ENCODE results near the gene SULT4A1. TPM values are rescaled to one million over a fixed set of nuclear protein-coding genes. Genes with fewer than 3 reads are reported as not detected.

The SULT4A1 gene
- total and polyA plus RNA-seq, 12 donors: 0.19 to 1.2 (median 0.29) TPM; not detected in 2

DNA sequence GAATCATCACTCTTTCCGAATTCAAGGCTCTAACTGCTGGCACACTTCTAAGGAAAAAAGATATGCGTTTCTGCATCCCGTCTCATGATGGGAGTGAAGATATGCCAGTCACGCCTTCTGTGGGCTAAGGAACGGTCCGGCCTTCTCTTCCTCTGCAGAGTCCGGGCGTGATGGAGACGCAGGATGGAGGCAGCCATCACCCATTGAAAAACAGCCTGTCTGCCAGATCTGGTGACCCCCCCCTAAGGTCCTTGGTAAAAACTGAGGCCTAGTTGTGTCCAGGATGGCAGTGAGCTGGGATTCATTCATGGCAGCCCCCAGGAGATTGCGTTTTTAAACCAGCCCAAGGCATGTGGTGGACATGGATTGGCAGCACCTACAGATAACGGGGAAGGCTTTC, 43.3 kb downstream of the SULT4A1 start:
- WGBS, 2 donors: 85 to 89% methylated on average over 11 of the region's 11 CpGs
- DNase-seq: no peak
- TF ChIP-seq, protein P1, sequence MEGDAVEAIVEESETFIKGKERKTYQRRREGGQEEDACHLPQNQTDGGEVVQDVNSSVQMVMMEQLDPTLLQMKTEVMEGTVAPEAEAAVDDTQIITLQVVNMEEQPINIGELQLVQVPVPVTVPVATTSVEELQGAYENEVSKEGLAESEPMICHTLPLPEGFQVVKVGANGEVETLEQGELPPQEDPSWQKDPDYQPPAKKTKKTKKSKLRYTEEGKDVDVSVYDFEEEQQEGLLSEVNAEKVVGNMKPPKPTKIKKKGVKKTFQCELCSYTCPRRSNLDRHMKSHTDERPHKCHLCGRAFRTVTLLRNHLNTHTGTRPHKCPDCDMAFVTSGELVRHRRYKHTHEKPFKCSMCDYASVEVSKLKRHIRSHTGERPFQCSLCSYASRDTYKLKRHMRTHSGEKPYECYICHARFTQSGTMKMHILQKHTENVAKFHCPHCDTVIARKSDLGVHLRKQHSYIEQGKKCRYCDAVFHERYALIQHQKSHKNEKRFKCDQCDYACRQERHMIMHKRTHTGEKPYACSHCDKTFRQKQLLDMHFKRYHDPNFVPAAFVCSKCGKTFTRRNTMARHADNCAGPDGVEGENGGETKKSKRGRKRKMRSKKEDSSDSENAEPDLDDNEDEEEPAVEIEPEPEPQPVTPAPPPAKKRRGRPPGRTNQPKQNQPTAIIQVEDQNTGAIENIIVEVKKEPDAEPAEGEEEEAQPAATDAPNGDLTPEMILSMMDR (IDR thresholded peaks at IDR 0.05): no peak
- H3K27me3 ChIP-seq: peaks cover 0 to 36% (median 14%) of the 10 kb centered on the region in 7 donors
- intact Hi-C loops (cut with DNase I): loop anchor here in 2 of 10 donors (10.0 kb wide), 2 partner anchors 136 to 424 kb away; partner anchors contain the start of gene SAMM50 (in 1 of the 2)
- H3K36me3 ChIP-seq: no peaks in the 10 kb centered on the region
- no peaks in the 10 kb centered on the region for H3K9me3 ChIP-seq
- H3K4me1 ChIP-seq: no peaks in the 10 kb centered on the region
- H3K4me3 ChIP-seq: no peak overlapping the region
- no peak for ATAC-seq
- no peak overlapping the region for H3K27ac ChIP-seq

DNA sequence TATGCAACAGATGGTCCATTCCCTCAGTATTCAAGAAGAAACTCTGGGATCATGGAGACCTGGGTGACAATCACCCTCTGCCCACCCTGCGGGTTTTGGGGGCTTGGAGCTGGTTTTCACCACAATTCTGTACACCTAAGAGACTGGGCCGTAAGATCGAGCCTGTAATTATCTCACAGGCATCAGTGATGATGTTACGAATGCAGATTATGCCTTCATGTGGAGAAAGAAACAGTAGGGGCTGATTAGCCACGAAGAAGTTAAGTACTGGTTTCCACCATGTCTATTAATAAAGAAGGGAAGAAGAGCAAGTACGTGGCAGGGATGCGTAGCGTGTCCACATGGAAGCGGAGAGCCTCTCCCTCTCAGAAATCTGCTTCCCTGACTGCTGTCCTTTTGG, 44.9 kb downstream of the SULT4A1 start:
- intact Hi-C loops (cut with DNase I): loop anchor here in 2 of 10 donors (10.0 kb wide), 2 partner anchors 137 to 423 kb away; partner anchors contain the start of gene SAMM50 (in 1 of the 2)
- Histone ChIP-seq H3K36me3 (no peaks in the 10 kb centered on the region), H3K27me3 (peaks cover 0 to 25% (median 5%) of the 10 kb centered on the region in 7 donors), H3K27ac (no peak overlapping the region), H3K4me3 (no peak overlapping the region), H3K4me1 (peaks cover 5 to 14% (median 10%) of the 10 kb centered on the region in 9 donors), H3K9me3 (no peaks in the 10 kb centered on the region)
- WGBS, 2 donors: 94% methylated on average over 9 of the region's 9 CpGs
- DNase-seq: no peak
- TF ChIP-seq, protein P1 (IDR thresholded peaks at IDR 0.05): no peak
- no peak for ATAC-seq

DNA sequence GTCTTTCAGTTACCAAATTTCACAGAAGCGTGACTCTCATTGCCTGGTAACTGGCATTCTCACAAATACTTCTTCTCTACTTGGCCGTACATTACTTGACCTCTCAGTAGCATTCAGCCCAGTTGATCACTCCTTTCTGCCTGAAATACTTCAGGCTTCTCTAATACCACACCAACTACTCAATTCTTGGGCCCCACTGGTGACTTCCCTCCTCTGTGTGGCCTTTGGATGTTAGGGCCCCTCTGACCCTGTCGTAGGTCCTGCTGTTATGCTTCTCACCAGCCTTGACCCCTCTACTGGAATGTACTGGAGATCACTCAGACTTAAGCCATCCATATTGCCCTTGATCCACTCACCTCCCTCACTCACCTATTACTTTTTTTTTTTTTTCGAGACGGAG, 48.0 kb downstream of the SULT4A1 start:
- intact Hi-C loops (cut with DNase I): loop anchor here in 2 of 10 donors (10.0 kb wide), 2 partner anchors 141 to 419 kb away; partner anchors contain the start of gene SAMM50 (in 1 of the 2)
- H3K36me3 ChIP-seq: no peaks in the 10 kb centered on the region
- ATAC-seq: no peak
- no peaks in the 10 kb centered on the region for H3K9me3 ChIP-seq
- DNase-seq: no peak
- H3K27me3 ChIP-seq: no peaks in the 10 kb centered on the region
- no peak overlapping the region for H3K27ac ChIP-seq
- 93 to 97% methylated on average over 5 of the region's 5 CpGs for WGBS, 2 donors
- TF ChIP-seq, protein P1 (IDR thresholded peaks at IDR 0.05): no peak
- H3K4me1 ChIP-seq: peaks cover 5 to 21% (median 16%) of the 10 kb centered on the region in 9 donors
- no peak overlapping the region for H3K4me3 ChIP-seq

DNA sequence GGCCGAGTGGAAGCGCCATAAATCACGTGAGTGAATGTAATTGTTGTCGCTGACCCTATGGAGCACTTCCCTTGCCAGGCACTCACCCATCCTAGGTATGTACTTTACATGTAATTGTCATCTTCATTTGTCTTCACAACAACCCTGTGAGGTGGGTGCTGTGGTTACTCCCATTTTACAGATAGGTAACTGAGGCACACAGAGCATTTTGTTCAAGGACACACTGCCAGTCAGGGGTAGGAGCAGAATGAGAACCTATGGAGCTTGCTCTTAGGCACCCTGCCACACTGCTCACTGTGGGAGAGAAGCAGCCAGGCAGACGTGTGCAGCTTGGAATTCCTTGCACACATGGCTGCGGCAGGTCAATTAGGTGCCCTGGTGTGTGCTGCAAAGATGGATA, 49.4 kb downstream of the SULT4A1 start:
- intact Hi-C loops (cut with DNase I): loop anchor here in 2 of 10 donors (10.0 kb wide), 2 partner anchors 142 to 418 kb away; partner anchors contain the start of gene SAMM50 (in 1 of the 2)
- DNase-seq (no peak), ATAC-seq (peak in 1 of 8 donors; percentile 7)
- H3K9me3 ChIP-seq: no peaks in the 10 kb centered on the region
- H3K27ac ChIP-seq: peak overlapping the region in 7 of 10 donors; percentile 72 to 94 (median 87)
- peak overlapping the region; percentile 56 to 99 (median 84) for H3K4me3 ChIP-seq
- TF ChIP-seq, protein P1 (IDR thresholded peaks at IDR 0.05): no peak
- peaks cover 5 to 21% (median 16%) of the 10 kb centered on the region in 9 donors for H3K4me1 ChIP-seq
- WGBS, 2 donors: 17% methylated on average over 6 of the region's 6 CpGs
- no peaks in the 10 kb centered on the region for H3K27me3 ChIP-seq
- no peaks in the 10 kb centered on the region for H3K36me3 ChIP-seq

All from heart right ventricle (tissue), 16 donors.